ENCODE data around the gene CACNA1H.
"Not testable (repeated sequence)": the region's sequence is repeated elsewhere in the genome, so short reads cannot be mapped to it uniquely, and the experiment has no call there.

- TF ChIP-seq NFRKB (IDR thresholded peaks at IDR 0.05); SUZ12 (IDR thresholded peaks at IDR 0.05); FOXM1 (IDR thresholded peaks at IDR 0.05; ENCODE audit: borderline replicate concordance); FOXA1 (IDR thresholded peaks at IDR 0.05); LEF1 (IDR thresholded peaks at IDR 0.05; ENCODE audit: borderline replicate concordance); BHLHE40 (IDR thresholded peaks at IDR 0.05; ENCODE audit: borderline replicate concordance); SP1 (IDR thresholded peaks at IDR 0.05); ELF4 (IDR thresholded peaks at IDR 0.05); ARNT (IDR thresholded peaks at IDR 0.05); HDGF (IDR thresholded peaks at IDR 0.05; ENCODE audit: borderline replicate concordance); FOXK2 (IDR thresholded peaks at IDR 0.05): not testable (repeated sequence)
These were observed 87.5 kb downstream of the CACNA1H start, which contains the start of gene TPSAB1 for GRCh38 chr16:1240436-1240835.
